GM06990 (cell line): ENCODE measurements around the gene STK10.

Experiments
- DNase-seq: peaks from one replicate; pipeline ENCODE4 v3.0.0-alpha.2; 2011; ENCODE audit not compliant: insufficient read length; ENCODE audit errors: extremely low read depth
- H3K27me3 ChIP-seq: replicated peaks from 2 replicates; pipeline ENCODE4 v1.6.0; 2011; ENCODE audit warnings: low read length; ENCODE audit not compliant: control insufficient read depth, insufficient read depth
- H3K36me3 ChIP-seq: 2 replicates; pipeline ENCODE4 v1.5.1; 2011; ENCODE audit warnings: low read length; ENCODE audit not compliant: control insufficient read depth, insufficient read depth
- H3K4me3 ChIP-seq: replicated peaks from 2 replicates; pipeline ENCODE4 v1.5.1; 2011; ENCODE audit warnings: low read depth, mild to moderate bottlenecking, control low read depth, low read length
- TF ChIP-seq, protein P1 (sequence below): IDR thresholded peaks from 2 replicates; pipeline ENCODE4 v1.5.1; 2011; ENCODE audit warnings: low read length, control low read depth, mild to moderate bottlenecking, inconsistent platforms; ENCODE audit not compliant: insufficient read depth, poor library complexity, severe bottlenecking

The STK10 gene

GRCh38 chr5:172075656-172076055 lies 112.4 kb downstream of the STK10 start:
- TF ChIP-seq, protein P1, sequence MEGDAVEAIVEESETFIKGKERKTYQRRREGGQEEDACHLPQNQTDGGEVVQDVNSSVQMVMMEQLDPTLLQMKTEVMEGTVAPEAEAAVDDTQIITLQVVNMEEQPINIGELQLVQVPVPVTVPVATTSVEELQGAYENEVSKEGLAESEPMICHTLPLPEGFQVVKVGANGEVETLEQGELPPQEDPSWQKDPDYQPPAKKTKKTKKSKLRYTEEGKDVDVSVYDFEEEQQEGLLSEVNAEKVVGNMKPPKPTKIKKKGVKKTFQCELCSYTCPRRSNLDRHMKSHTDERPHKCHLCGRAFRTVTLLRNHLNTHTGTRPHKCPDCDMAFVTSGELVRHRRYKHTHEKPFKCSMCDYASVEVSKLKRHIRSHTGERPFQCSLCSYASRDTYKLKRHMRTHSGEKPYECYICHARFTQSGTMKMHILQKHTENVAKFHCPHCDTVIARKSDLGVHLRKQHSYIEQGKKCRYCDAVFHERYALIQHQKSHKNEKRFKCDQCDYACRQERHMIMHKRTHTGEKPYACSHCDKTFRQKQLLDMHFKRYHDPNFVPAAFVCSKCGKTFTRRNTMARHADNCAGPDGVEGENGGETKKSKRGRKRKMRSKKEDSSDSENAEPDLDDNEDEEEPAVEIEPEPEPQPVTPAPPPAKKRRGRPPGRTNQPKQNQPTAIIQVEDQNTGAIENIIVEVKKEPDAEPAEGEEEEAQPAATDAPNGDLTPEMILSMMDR: no peak
- Histone ChIP-seq H3K36me3 (peaks cover 16% of the 10 kb centered on the region), H3K27me3 (no peaks in the 10 kb centered on the region), H3K4me3 (no peak overlapping the region)
- DNase-seq: no peak

GRCh38 chr5:172074896-172075295 lies 113.1 kb downstream of the STK10 start:
- Histone ChIP-seq H3K27me3 (no peaks in the 10 kb centered on the region), H3K36me3 (peaks cover 13% of the 10 kb centered on the region), H3K4me3 (no peak overlapping the region)
- TF ChIP-seq, protein P1: no peak
- DNase-seq: no peak

- TF ChIP-seq, protein P1: no peak
- H3K36me3 ChIP-seq: peaks cover 3% of the 10 kb centered on the region
- no peaks in the 10 kb centered on the region for H3K27me3 ChIP-seq
- no peak for DNase-seq
- H3K4me3 ChIP-seq: no peak overlapping the region
These were observed 116.6 kb downstream of the STK10 start for GRCh38 chr5:172071309-172071875.

DNA sequence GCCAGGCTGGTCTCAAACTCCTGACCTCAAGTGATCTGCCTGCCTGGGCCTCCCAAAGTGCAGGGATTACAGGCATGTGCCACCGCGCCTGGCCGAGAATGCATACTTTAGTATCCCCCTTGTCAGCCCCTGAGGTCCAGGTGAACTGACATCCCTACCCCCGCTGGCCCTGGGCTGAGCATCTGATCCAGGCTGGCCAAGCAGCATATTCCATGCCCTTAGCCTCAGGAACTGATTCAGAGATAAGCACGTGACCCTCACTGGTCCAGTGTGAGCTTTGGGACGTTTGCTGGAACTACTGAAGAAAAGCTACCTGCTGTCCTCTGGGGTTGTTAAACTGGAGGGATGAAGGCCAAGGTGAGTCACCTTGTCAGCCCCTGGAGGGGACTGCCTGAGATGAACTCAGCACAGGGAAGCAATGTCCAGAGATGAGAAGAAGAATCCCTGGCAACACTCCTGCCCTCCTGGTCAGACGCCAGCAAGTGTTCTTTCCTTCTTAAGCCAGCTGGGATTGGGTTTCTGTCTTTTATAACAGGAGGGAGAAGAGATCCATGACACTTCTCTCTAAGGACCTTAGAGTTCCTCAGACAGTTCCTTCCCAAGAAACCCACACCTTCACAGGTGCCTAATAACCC lies 122.5 kb downstream of the STK10 start:
- no peak for DNase-seq
- Histone ChIP-seq H3K27me3 (no peaks in the 10 kb centered on the region), H3K36me3 (peaks cover 32% of the 10 kb centered on the region), H3K4me3 (no peak overlapping the region)
- TF ChIP-seq, protein P1: no peak

DNA sequence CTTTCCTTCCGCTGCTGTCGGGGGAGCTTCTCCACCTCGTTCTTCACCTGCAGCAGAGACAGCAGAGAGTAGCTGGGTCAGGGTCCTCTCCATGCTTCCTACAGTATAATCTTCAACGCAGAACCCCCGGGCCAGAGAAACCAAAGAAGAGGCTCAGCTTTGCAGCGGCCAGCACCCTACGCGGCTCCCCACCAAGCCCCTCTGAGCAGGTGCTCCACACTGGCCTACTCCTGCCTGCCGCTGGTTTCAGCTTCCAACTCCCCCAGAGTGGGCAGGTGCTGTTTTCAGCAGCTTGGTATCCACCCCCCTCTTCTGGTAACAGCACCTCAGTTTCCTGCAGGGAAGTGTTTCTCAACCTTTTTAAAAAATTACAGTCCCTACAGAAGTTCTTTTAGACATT lies 123.3 kb downstream of the STK10 start:
- DNase-seq: no peak
- H3K36me3 ChIP-seq: peaks cover 39% of the 10 kb centered on the region

More for the DNA sequence above, 123.3 kb downstream of the STK10 start:
- TF ChIP-seq, protein P1: no peak
- Histone ChIP-seq H3K27me3 (no peaks in the 10 kb centered on the region), H3K4me3 (no peak overlapping the region)
